HG02588 (cell line): ENCODE data around the gene HSD11B1L.

Experiments
- ATAC-seq: cut with Tn5 transposase; IDR thresholded peaks from one replicate; pipeline ENCODE4 v1.9.1; 2021; ENCODE audit warnings: mild to moderate bottlenecking, moderate library complexity; ENCODE audit not compliant: unreplicated experiment

The HSD11B1L gene

DNA sequence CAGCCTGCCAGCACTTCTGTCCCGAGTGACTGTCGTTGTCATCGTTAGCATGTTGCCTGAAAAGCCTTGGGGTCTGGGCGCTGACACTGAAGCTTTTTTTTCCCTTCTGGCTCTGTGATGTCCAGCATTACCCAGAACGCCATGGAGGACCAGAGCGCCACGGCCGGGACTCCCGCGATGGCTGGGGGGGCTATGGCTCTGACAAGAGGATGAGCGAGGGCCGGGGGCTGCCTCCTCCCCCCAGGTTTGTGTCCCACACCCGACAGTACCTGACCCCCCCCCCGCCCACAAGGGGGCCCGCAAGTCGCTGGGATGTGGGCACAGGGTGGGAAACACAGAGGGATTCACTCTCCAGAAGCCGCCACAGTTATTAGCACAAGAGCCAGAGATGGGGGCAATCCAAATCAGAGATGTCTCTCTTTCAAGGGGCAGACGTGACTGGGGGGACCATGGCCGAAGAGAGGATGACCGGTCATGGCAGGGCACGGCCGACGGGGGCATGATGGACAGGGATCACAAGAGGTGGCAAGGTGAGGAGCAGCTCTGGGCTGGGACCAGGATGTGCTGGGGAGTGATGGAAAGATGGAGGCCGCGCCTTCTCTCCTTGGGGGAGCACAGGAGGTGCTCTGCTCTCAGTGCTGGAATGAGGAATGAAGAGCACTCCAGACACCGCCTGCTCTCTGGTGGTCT is 13.8 kb upstream of the HSD11B1L start:
- no peak for ATAC-seq

DNA sequence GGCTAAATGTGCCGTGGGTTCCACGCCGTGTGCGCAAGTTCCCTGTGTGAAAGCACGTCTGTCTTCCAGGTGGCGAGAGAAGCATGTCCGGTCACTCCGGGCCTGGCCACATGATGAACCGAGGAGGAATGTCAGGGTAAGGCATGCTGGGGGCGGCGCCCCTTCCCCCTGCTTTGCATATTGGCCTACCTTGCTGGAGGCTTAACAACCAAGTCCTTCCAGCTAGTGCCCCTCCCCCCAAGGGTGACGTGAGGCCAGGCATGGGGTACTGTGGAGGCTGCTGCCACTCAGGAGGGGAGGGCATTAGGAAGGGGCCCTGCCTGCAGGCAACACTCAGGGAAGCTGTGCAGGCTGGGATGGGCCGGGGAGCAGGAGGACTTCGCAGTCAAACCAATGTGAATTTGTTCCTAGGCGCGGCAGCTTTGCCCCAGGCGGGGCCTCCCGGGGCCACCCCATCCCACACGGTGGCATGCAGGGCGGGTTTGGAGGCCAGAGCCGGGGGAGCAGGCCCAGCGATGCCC is 13.0 kb upstream of the HSD11B1L start:
- no peak for ATAC-seq

DNA sequence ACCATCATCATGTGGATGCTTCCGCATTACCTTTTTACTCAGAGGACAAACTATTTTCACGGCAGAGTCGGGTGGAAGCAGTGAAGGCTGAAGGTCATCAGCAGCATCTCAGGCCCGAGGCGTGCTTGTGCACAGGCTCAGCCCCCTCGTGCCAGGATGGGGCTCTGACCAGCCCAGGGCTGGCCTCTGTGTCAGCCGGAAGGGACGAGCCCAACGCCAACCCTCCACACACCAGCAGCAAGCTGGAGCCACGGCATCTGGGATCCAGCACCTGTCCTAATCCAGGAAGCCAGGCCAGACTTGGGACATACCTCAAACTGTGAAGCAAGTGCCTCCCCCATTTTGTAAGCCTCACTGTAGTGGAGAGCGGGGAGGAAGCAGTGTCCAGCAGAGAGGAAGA is 11.6 kb upstream of the HSD11B1L start:
- no peak for ATAC-seq

DNA sequence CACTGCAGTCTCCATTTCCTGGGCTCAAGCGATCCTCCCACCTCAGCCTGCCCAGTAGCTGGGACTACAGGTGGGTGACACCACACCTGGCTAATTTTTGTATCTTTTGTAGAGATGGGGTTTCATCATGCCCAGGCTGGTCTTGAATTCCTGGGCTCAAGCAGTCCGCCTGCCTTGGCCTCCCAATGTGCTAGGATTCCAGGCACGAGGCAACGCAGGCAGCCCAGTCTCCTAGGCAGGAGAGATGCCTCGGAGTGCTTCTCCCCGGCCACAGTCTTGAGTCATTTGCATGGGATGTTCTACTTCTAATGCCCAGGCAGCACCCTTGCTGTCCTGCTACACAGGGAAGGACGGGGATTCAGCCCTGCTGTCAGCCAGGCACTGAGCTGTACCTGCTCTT is 9.2 kb upstream of the HSD11B1L start:
- ATAC-seq: no peak

DNA sequence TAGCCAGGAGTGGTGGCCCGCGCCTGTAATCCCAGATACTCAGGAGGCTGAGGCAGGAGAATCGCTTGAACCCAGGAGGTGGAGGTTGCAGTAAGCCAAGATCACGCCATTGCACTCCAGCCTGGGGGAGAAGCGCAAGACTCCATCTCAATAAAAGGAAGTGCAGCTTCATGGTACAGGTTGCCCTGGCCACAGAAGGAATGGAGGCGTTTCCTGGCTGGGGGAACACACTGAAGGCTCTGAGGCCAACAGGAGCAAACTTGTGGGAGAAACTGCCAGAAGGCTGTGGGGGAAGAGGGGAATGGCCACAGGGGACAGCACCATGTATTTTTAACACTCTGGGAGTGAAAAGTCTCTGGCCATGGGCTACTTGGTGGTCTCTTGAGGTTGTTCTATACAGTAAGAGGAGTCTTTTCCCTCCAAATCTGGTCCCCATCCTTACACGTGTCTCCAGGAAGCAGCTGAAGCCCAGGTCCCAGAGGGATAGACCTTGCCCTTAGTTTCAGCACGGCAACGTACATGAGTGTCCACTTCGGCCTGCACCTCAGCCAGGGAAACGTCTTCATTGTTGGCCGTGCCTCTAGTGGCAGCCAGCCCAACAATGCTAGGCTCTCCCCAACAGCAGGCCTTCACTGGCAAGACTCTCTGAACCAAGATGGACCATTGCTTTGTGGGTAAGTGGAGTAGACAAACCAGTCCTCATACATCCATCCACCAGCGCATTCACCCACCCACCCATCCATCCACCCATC is 7.9 kb upstream of the HSD11B1L start:
- no peak for ATAC-seq

DNA sequence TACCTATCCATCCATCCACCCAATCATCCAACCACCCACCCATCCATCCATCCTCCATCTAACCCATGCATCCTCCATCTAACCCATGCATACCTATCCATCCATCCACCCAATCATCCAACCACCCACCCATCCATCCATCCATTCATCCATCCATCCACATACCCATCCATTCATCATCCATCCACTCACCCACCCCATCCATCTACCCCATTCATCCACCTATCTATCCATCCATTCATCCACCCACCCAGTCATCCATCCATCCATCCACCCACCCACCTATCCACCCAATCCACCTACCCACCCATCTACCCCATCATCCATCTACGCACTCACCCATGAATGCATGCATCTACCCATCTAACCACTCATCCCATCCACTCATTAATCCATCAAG is 7.1 kb upstream of the HSD11B1L start:
- no peak for ATAC-seq

DNA sequence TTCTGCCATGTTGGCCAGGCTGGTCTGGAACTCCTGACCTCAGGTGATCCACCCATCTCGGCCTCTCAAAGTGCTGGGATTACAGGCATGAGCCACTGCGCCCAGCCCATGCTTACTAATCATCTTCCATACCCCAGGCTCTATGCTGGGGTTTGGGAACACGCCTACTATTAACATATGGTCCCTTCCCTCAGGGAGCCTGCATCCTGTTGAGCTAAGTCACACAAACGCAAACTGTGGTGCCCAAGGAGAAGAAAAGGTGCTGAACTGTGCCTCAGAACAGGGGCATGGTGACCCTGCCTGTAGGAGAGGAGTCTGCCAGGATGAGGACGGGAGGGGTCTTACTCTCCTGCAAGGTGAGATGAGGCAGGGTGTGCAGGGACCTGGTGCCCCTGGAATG is 6.1 kb upstream of the HSD11B1L start:
- ATAC-seq: no peak

DNA sequence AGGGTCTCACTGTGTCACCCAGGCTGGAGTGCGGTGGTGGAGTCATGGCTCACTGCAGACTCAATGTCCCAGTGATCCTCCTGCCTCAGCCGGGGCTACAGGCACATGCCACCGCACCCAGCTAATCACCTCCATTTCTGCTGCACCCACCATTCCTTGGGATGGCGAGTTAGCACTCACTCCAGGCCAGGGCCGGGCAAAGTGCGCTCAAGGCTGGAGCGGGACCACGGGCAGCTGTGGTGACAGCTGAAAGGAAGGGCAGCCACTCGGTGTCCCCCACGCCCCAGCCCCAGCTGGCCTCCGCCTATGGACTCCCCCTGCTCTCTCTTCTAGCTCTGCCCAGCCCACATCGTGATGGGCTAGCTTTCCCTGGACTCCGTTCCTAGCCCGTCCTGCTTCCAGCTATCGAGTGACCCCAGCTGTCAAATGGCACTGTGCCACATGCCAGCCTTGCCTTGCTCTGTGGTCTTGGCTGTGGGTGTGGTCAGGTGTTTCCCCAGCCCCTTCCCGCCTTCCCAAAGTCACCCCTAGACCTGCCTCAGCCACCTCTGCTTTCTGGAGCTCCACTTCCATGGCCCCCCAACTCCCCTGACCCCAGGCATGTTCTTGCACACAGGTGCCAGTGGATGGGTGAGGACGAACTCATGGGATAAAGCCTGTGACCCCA is 4.6 kb upstream of the HSD11B1L start:
- no peak for ATAC-seq

DNA sequence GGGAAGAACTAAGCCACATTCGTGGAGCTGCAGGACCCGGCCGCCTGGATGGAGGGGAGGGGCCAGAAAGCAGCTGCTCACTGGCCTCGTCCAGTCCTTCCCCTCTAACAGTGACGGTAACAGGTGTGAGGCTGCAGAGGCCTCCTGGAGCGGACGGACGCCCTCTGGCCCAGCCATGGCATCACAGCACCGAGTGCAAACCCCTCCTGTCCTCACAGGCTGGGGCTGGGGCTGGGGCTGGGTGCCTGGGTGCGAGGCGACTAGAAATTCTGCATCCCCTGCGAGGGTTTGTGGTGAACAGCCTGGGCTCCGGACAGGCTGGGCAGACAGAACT is 4.1 kb upstream of the HSD11B1L start:
- no peak for ATAC-seq

DNA sequence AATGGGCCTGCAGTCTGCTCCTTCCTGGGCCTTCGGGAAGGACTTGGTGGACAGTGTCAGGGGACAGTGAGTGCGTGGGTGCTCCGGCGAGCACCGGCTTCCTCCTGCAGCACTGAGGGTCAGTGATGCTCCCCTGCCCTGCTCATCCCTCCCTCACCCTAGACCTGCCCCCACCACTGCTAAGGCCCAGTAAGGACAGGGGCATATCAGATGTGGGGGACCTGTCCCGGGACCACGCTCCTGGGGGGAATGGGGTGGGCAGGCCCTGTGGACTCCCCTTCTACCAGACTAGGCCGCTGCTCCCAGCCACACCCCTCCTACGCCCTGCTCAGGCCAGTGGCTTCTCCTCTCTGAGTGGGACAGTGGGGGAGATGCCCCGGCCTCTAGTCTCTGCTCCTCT is 3.7 kb upstream of the HSD11B1L start:
- ATAC-seq: no peak

DNA sequence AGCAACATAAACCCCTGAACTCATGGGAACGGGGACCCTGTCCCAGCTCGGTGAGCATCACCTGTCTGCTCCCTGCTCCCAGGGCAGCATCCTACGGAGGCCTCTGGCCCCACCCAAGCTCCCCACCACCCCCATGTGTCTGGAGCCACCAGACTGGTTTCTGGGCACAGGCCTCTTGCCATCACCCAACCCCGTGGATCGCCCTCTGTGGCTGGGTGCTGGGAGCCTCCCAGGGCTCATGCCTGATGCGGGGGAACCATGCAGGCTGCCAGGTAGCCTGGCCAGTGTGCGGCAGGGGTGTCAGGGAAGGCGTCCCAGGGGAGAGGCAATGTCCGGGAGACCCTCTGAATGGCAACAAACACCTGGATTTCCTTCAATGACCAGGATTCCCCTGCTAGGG is 3.2 kb upstream of the HSD11B1L start:
- ATAC-seq: no peak

DNA sequence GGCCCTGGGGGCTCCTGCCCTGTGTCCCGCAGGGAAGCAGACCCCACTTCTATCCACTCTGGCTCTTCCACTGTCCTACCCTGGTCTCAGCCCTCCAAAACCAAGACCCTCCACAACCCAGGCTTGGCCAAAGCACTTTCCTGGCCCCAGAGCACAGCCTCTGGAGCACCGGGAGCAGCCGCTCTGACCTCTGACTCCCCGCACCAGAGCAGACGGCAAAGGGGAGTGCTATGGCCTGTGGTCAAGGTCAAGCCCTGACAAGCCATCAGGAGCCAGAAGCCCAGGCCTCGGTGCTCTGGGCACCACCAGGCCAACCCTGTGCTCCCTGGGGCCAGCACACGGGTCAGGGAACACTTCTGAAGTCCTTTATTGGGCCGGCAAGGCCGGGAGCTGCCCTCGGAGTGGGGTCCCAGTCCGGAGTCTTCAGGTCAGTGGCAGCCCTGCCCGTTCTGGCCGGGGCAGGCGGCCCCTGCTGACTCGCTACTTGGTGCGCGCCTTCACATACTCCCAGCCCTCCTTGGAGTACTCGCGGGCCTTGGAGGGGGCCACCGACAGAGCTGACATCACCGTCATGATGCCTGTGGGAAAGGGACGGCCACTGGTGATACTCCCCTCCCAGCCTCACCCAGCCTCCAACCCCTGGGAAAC is 2.6 kb upstream of the HSD11B1L start:
- no peak for ATAC-seq

DNA sequence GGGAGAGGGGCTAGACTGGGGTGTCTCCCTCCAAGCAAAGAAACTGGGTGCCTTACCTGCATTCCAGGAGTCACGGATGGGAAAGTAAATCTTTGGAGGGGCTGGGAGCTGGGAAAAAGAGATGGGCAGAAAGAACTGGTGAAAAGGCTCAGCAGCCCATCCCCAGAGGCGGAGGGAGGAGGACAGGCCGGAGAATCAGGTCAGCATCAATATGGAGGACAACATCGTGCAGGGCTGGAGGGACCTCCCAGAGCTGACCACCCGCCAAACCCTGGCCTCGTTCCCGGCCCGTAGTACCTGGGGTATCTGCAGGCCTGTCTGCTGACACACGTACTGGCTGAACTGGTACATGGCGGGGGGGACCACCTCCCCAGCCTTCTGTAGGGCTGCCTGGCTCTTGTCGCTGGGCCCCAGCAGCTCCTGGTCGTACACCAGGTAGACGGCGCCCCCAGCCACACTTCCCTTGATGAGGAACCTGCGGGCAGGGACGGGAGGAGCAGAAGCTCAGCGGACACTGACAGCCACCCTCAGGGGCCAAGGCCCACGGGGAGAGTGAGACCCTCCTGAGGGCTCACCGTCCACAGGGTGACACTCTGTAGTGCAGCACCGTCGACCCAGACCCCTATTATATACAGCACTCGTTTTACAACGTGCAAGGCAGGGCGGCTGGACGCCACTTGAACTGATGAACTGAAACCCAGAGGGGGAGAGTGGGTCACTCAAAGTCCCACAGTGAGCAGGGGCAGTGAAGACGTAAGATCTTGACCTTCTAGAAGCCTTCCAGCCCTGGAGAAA is 1.3 kb upstream of the HSD11B1L start:
- no peak for ATAC-seq

DNA sequence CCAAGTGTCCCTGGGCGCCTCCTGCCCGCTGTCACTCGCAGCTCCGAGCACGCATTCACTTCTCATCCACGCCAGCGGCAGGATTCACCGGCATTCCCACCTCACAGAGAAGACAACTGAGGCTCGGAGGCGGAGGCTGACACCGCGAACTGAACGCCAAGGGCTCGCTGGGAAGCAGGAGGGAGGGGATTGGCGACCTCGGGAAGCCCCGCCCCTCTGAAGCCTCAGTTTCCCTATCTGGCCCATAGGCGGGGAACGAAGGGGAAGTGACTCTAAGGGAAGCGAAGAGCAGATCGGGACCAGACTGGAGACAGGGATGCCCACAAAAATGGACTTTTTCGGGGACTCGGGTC is 767 bp upstream of the HSD11B1L start:
- no peak for ATAC-seq

DNA sequence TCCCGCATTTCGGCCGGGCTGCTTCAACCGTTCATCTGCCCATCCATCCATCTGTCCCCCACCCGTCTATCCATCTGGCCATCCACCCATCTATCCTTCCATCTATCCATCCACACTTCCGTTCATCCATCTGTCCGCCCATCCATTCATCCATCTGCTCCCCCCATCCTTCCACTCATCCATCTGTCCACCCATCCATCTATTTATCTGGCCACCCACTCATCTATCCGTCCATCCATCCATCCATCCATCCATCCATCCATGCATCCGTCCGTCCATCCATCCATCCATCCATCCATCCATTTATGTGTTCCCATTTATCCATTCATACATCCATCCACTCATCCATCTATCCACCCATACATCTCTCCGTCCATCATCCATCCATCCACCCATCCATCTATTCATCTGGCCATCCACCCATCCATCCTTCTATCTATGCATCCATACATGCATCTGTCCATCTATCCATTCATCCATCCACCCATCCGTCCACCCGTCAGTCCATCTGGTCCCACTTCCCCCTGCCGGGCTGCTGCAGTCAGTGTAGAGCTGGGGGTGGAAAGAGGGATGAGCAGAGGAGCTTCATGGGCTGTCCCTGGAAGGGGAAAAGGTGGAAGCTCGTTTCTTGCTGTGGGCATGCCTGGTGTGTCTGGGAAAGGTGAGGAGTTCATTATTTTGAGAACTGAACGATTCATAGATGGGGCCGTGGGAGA is 722 bp downstream of the HSD11B1L start:
- ATAC-seq: no peak

DNA sequence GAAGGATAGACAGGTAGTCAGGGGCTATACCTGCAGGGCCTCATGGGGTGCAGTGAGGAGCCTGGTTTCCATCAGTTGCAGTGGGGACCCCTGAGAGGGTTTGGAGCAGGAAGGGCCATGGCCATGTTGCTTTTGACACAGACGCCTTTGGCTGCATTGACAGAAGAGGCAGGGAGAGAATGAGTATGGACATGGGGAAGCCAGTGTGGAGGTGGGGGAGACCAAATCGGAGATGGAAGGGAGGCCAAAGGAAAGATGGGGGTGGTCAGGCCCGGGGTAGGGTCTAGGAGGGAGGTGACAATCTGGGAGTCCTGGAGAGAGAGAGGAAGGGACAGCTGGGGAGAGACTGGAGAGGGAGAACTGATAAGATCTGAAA is 1.3 kb downstream of the HSD11B1L start:
- ATAC-seq: no peak

DNA sequence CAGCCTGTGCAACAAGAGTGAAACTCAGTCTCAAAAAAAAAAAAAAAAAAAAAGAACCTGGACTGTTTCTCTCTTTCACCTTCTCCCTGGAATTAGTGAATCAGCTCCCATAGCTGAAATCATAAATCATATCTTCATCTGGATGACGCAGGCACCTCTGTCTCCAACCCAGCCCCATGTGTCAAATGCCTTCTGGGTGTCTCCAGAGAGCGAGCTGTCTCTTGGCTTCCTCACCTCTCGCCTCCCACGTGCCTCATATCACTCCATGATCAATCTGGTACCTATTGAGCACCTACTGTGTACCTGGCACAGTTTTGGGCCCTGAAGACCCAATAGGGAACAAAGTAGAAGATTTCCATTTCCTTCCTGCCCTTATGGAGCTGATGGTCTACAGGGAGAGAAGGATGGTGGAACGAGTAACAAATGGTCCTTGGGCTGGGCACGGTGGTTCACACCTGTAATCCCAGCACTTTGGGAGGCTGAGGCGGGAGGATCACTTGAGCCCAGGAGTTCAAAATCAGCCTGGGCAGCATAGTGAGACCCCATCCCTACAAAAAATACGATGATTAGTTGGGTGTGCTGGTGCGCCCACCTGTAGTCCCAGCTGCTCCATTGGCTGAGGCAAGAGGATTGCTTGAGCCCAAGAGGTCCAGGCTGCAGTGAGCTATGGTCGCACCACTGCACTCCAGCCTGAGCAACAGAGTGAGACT is 2.5 kb downstream of the HSD11B1L start:
- ATAC-seq: no peak

DNA sequence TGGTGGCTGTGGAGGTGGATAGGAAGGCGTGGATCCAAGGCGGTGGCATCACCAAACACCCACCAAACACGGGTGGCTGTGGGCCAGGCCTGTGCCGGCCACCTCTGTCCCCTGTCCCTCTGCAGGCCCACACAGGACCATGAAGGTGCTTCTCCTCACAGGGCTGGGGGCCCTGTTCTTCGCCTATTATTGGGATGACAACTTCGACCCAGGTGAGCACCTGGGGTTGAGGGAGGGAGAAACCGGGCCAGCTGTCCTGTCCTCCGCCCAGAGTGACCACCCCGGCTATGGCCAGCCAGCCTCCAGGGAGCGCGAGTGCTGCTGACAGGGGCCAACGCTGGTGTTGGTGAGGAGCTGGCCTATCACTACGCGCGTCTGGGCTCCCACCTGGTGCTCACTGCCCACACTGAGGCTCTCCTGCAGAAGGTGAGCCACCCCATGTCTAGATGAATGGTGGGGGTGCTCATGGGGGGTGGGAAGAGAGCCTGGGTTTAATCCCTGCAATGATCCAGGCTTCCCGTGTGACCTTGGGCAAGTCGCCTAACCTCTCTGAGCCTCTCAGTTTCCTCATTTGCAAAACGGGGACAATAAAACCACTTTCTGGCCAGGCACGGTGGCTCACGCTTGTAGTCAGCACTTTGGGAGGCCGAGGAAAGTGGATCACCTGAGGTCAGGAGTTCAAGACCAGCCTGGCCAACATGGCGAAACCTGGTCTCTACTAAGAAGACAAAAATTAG is 4.0 kb downstream of the HSD11B1L start:
- ATAC-seq: no peak

DNA sequence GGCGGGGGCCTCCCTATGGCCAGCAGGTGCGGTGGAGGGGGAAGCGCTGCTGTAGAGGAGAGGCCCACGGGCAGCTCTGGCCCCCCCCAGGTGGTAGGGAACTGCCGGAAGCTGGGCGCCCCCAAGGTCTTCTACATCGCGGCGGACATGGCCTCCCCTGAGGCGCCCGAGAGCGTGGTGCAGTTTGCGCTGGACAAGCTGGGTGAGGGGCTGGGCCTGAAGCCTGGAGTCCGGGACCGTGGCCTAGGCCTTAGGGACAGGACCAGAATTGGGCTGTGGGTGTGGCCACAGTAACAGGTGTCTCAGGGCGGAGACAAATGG is 5.5 kb downstream of the HSD11B1L start:
- no peak for ATAC-seq
